ENCODE data around the gene CLEC10A.

GRCh38 chr17:7064261-7064660 is 15.8 kb downstream of the CLEC10A start:
- TF ChIP-seq CTCF (IDR thresholded peaks at IDR 0.05), result no peak
- TF ChIP-seq ZFX (IDR thresholded peaks at IDR 0.05; ENCODE audit: borderline replicate concordance), result no peak
